H1 (cell line): ENCODE results near the gene SNX32. TPM values are rescaled to one million over a fixed set of nuclear protein-coding genes. Genes with fewer than 3 reads are reported as not detected.
A peak's percentile ranks its signal among the peaks of the same experiment; 100 is the strongest.

Source experiments
- CTCF ChIA-PET: fragments of 300-600 bp; sonication (Branson Sonifier 250); formaldehyde crosslinking; loops from one replicate; lab custom pipeline; 2021; ENCODE audit not compliant: partially characterized antibody; lab: Charles Lee
- POLR2A ChIA-PET: fragments of 300-600 bp; sonication (Branson Sonifier 250); formaldehyde crosslinking; loops from one replicate; lab custom pipeline; 2021; ENCODE audit warnings: inconsistent platforms; ENCODE audit not compliant: partially characterized antibody; lab: Charles Lee
- DNase-seq, 2 experiments: peaks; one replicate each; pipeline versions ENCODE4 v3.0.0 to v3.0.0-alpha.2; 2010 to 2022; ENCODE audit warnings: low spot score in 2 of 2, low read depth in 1 of 2, mixed read lengths in 1 of 2
- FAIRE-seq: peaks from 2 replicates; lab custom pipeline; 2011; peaks lifted over from hg19 to GRCh38; lab: Jason Lieb, UNC
- H2AFZ ChIP-seq: 2 replicates; pipeline ENCODE4 v1.8.1; 2012; ENCODE audit warnings: low read length, inconsistent platforms
- H2AK5ac ChIP-seq: 2 replicates; pipeline ENCODE4 v1.6.1; 2013; ENCODE audit warnings: low read depth, low read length
- H2BK120ac ChIP-seq: replicated peaks from 2 replicates; pipeline ENCODE3; 2013; ENCODE audit warnings: low read depth, low read length, inconsistent platforms
- H2BK12ac ChIP-seq: 2 replicates; pipeline ENCODE4 v1.6.1; 2013; ENCODE audit warnings: low read depth, low read length
- H2BK15ac ChIP-seq: 2 replicates; pipeline ENCODE4 v1.6.1; 2013; ENCODE audit warnings: low read length
- H2BK20ac ChIP-seq: 2 replicates; pipeline ENCODE4 v1.6.1; 2013; ENCODE audit warnings: low read length
- H2BK5ac ChIP-seq: 2 replicates; pipeline ENCODE4 v1.6.1; 2013; ENCODE audit warnings: low read depth, low read length
- H3K14ac ChIP-seq: 2 replicates; pipeline ENCODE4 v1.6.1; 2013; ENCODE audit warnings: inconsistent platforms; ENCODE audit not compliant: insufficient read length
- H3K18ac ChIP-seq: 2 replicates; pipeline ENCODE4 v1.6.1; 2013; ENCODE audit warnings: low read length; ENCODE audit errors: extremely low read depth
- H3K23ac ChIP-seq: 2 replicates; pipeline ENCODE4 v1.6.1; 2013; ENCODE audit warnings: inconsistent platforms; ENCODE audit not compliant: insufficient read length
- H3K23me2 ChIP-seq: 2 replicates; pipeline ENCODE4 v1.6.1; 2013; ENCODE audit warnings: low read depth, low read length
- H3K27ac ChIP-seq: 2 replicates; pipeline ENCODE4 v1.6.1; 2011; ENCODE audit warnings: low read depth, low read length, inconsistent platforms
- H3K27me3 ChIP-seq, 4 experiments: replicated peaks in 1 of 4; 1 replicate in 1 of 4; 2 replicates in 3 of 4; pipeline versions ENCODE4 v1.6.1 to v1.8.1; 2011 to 2013; ENCODE audit warnings: low read length in 3 of 4, mild to moderate bottlenecking in 3 of 4, inconsistent platforms in 2 of 4, mixed read lengths in 2 of 4, moderate library complexity in 1 of 4; ENCODE audit not compliant: control insufficient read depth in 3 of 4, insufficient read depth in 3 of 4; ENCODE audit errors: extremely low read depth in 1 of 4
- H3K36me3 ChIP-seq, 4 experiments: 2 replicates each; pipeline versions ENCODE4 v1.6.1 to v1.8.1; 2011 to 2013; ENCODE audit warnings: mild to moderate bottlenecking in 4 of 4, low read length in 3 of 4, moderate library complexity in 2 of 4, control low read depth in 1 of 4, inconsistent platforms in 1 of 4; ENCODE audit not compliant: insufficient read depth in 4 of 4, control insufficient read depth in 2 of 4
- H3K4ac ChIP-seq: replicated peaks from 2 replicates; pipeline ENCODE3; 2013; ENCODE audit warnings: low read length, low read depth, mixed read lengths, inconsistent platforms; ENCODE audit not compliant: insufficient read length
- H3K4me1 ChIP-seq, 4 experiments: replicated peaks in 1 of 4; 1 replicate in 1 of 4; 2 replicates in 3 of 4; pipeline versions ENCODE4 v1.6.1 to v1.8.1; 2011 to 2013; ENCODE audit warnings: low read length in 3 of 4, inconsistent platforms in 2 of 4, mixed read lengths in 1 of 4; ENCODE audit not compliant: insufficient read depth in 4 of 4, control insufficient read depth in 3 of 4
- H3K4me2 ChIP-seq, 2 experiments: 2 replicates each; pipeline versions ENCODE4 v1.6.1 to v1.8.1; 2011 to 2013; ENCODE audit warnings: low read depth in 2 of 2, low read length in 2 of 2, control low read depth in 1 of 2, inconsistent platforms in 1 of 2, mild to moderate bottlenecking in 1 of 2; ENCODE audit not compliant: insufficient read depth in 1 of 2
- H3K4me3 ChIP-seq, 4 experiments: fragments of 200-600, 300-600 bp in 1 of 4; sonication (generic), shearing (Covaris generic), sonication (Bioruptor Twin) in 1 of 4; 2 replicates each; pipeline versions ENCODE4 v1.5.1 to v1.8.1; 2011 to 2016; ENCODE audit warnings: low read length in 4 of 4, low read depth in 3 of 4, control low read depth in 2 of 4, inconsistent platforms in 2 of 4, mild to moderate bottlenecking in 2 of 4, mixed read lengths in 1 of 4, moderate library complexity in 1 of 4; ENCODE audit not compliant: insufficient read depth in 2 of 4; ENCODE audit errors: extremely low read depth in 1 of 4
- H3K56ac ChIP-seq: replicated peaks from 2 replicates; pipeline ENCODE3; 2013; ENCODE audit warnings: low read depth, mild to moderate bottlenecking, mixed read lengths, low read length, inconsistent platforms; ENCODE audit not compliant: insufficient read length
- H3K79me1 ChIP-seq: 2 replicates; pipeline ENCODE4 v1.6.1; 2013; ENCODE audit warnings: low read depth, low read length, control low read depth
- H3K79me2 ChIP-seq, 2 experiments: 2 replicates each; pipeline versions ENCODE4 v1.6.1 to v1.8.1; 2012 to 2013; ENCODE audit warnings: low read length in 2 of 2, mild to moderate bottlenecking in 2 of 2, inconsistent platforms in 1 of 2; ENCODE audit not compliant: insufficient read depth in 2 of 2, control insufficient read depth in 1 of 2
- H3K9ac ChIP-seq, 4 experiments: replicated peaks in 1 of 4; 1 replicate in 1 of 4; 2 replicates in 3 of 4; pipeline versions ENCODE4 v1.6.1 to v1.8.1; 2011 to 2013; ENCODE audit warnings: low read depth in 3 of 4, low read length in 3 of 4, control low read depth in 2 of 4, mild to moderate bottlenecking in 2 of 4, moderate library complexity in 2 of 4, inconsistent platforms in 1 of 4; ENCODE audit errors: extremely low read depth in 1 of 4
- H3K9me3 ChIP-seq, 2 experiments: 2 replicates each; pipeline versions ENCODE4 v1.6.1 to v1.8.1; 2012 to 2013; ENCODE audit warnings: mild to moderate bottlenecking in 2 of 2, moderate library complexity in 2 of 2, control low read depth in 1 of 2, inconsistent platforms in 1 of 2, low read depth in 1 of 2, low read length in 1 of 2, mixed read lengths in 1 of 2; ENCODE audit not compliant: insufficient read depth in 2 of 2
- H4K20me1 ChIP-seq, 2 experiments: replicated peaks in 1 of 2; 2 replicates each; pipeline versions ENCODE3 to v1.8.1; 2011 to 2013; ENCODE audit warnings: inconsistent platforms in 2 of 2, low read length in 2 of 2, mild to moderate bottlenecking in 1 of 2; ENCODE audit not compliant: insufficient read depth in 2 of 2, control insufficient read depth in 1 of 2
- H4K5ac ChIP-seq: 2 replicates; pipeline ENCODE4 v1.6.1; 2013; ENCODE audit warnings: low read length, low read depth, mixed read lengths, inconsistent platforms; ENCODE audit not compliant: insufficient read length
- H4K8ac ChIP-seq: 2 replicates; pipeline ENCODE4 v1.8.0; 2013; ENCODE audit warnings: mild to moderate bottlenecking, moderate library complexity, low read length, inconsistent platforms; ENCODE audit not compliant: insufficient read depth; ENCODE audit errors: extremely low read depth
- H4K91ac ChIP-seq: replicated peaks from 2 replicates; pipeline ENCODE3; 2013; ENCODE audit warnings: low read length, mixed read lengths, inconsistent platforms; ENCODE audit not compliant: insufficient read length
- EP300 ChIP-seq, 2 experiments: IDR thresholded peaks; 1 replicate in 1 of 2; 2 replicates in 1 of 2; pipeline ENCODE4 v1.6.1; 2011 to 2012; ENCODE audit warnings: low read depth in 2 of 2, low read length in 2 of 2, mild to moderate bottlenecking in 2 of 2, borderline replicate concordance in 1 of 2, inconsistent platforms in 1 of 2, moderate library complexity in 1 of 2
- KDM4A ChIP-seq: IDR thresholded peaks from one replicate; pipeline ENCODE4 v1.7.1; 2012; ENCODE audit warnings: low read depth, mild to moderate bottlenecking, moderate library complexity, low read length, inconsistent platforms; ENCODE audit not compliant: severe bottlenecking
- POLR2AphosphoS5 ChIP-seq: IDR thresholded peaks from 2 replicates; pipeline ENCODE4 v1.6.1; 2011; ENCODE audit warnings: low read depth, low read length
- SIN3A ChIP-seq, 2 experiments: IDR thresholded peaks in 1 of 2; conservative IDR thresholded peaks in 1 of 2; 2 replicates each; pipeline ENCODE4 v1.6.1; 2011 to 2012; ENCODE audit warnings: low read length in 2 of 2, improper control_type of control experiment in 1 of 2, low read depth in 1 of 2, mild to moderate bottlenecking in 1 of 2
- SIX5 ChIP-seq: IDR thresholded peaks from 2 replicates; pipeline ENCODE4 v1.6.1; 2011; ENCODE audit warnings: mild to moderate bottlenecking, low read depth, low read length
- SP1 ChIP-seq: IDR thresholded peaks from 2 replicates; pipeline ENCODE4 v1.6.1; 2011; ENCODE audit warnings: low read depth, low read length
- SP4 ChIP-seq: IDR thresholded peaks from 2 replicates; pipeline ENCODE4 v1.6.1; 2012; ENCODE audit warnings: low read length, inconsistent platforms
- TAF1 ChIP-seq: IDR thresholded peaks from 2 replicates; pipeline ENCODE4 v1.6.1; 2011; ENCODE audit warnings: mild to moderate bottlenecking, low read depth, low read length
- TBP ChIP-seq: IDR thresholded peaks from 2 replicates; pipeline ENCODE4 v1.6.1; 2011; ENCODE audit warnings: low read depth, low read length, improper control_type of control experiment
- TCF12 ChIP-seq: IDR thresholded peaks from 2 replicates; pipeline ENCODE4 v1.6.1; 2011; ENCODE audit warnings: low read depth, mild to moderate bottlenecking, low read length
- WGBS, 2 experiments: shearing (Covaris generic) in 1 of 2; methylation state at CpG; one replicate each; pipeline versions ENCODE4 v1.1.6 to v1.1.7; 2013 to 2015; ENCODE audit warnings: low lambda C conversion rate in 2 of 2, mixed read lengths in 2 of 2, inconsistent platforms in 1 of 2, low coverage in 1 of 2, missing lambda C conversion rate in 1 of 2; ENCODE audit not compliant: insufficient replicate concordance in 2 of 2, insufficient coverage in 1 of 2, insufficient read length in 1 of 2; ENCODE audit errors: extremely low coverage in 1 of 2, missing lambda C conversion rate in 1 of 2; 5-methylcytosine and 5-hydroxymethylcytosine counted together
- polyA plus RNA-seq, 7 experiments: library from polyadenylated mRNA; depleted of rRNA in 3 of 7; stranded (reverse) in 5 of 7; unstranded in 2 of 7; fragments of >200 nt in 5 of 7; fragments of 200-250 nt in 2 of 7; gene quantifications; 1 replicate in 5 of 7; 2 replicates in 1 of 7; 4 replicates in 1 of 7; pipeline versions ENCODE4 v1.2.1 to v1.2.3, GENCODE V29; 2011 to 2013; ENCODE audit warnings: missing spikeins in 2 of 7, mixed read lengths in 2 of 7
- total RNA-seq: library from RNA; stranded (reverse); fragmentation: NEBNext Ultra II Directional; extraction: Animal tissue kit (Norgen Biotek cat#: 25700); gene quantifications from 2 replicates; pipeline ENCODE4 v1.2.1, GENCODE V29; 2021
- TF ChIP-seq, protein P1 (sequence below): IDR thresholded peaks from 2 replicates; pipeline ENCODE4 v1.6.1; 2011; ENCODE audit warnings: low read length, improper control_type of control experiment

SNX32 gene
- total and polyA plus RNA-seq, 2 of the 8 experiments (the other 6 are each of a cell fraction or from before 2014, with no cell fraction given) = 0.76 to 2.2 TPM

DNA sequence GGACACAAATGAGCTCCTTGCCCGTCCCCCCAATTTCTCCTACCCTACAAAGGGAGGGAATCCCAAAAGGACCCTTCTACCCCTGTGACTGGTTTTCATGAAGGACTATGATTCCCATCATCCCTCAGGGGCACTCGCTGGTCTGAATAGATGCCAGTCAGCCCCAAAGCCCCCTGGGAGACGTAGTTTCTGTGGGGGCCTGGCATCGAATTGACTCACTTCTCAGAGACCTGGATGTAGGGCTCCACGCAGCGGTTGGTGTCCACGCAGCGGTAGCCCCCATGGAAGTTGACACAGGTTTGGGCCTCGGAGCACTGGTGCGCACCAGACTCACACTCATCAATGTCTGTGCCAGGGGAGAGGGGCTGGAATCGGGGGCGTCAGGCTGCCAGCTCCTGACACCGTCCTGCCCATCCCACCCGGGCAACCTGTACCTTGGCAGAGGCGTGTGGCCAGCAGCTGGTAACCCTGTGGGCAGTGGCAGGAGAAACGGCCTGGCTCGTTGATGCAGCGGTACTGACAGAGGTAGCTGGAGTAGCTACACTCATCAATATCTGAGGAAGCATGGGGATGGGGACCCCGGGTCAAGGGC is 34.4 kb downstream of the SNX32 start:
- WGBS, 2 experiments = 48% methylated on average over 19 of the region's 19 CpGs; no CpG with 5 or more reads in 1 of the 2 experiments
- Histone ChIP-seq H4K20me1 (peaks cover 0 to 2% of the 10 kb centered on the region in 2 experiments), H3K27ac (no peak overlapping the region), H3K4me3 (peak overlapping the region; percentile 64 to 74 (median 74)), H3K9me3 (no peaks in the 10 kb centered on the region), H2AFZ (no peak overlapping the region), H3K18ac (peak overlapping the region; percentile 29; the same call in 1 of the 2 replicates), H2BK15ac (peak overlapping the region; percentile 81; the same call in 1 of the 2 replicates), H3K27me3 (peaks cover 0 to 30% (median 14%) of the 10 kb centered on the region in 4 experiments; a peak in 4 of 7 replicates), H4K5ac (no peak overlapping the region), H3K23me2 (peaks cover 8% of the 10 kb centered on the region; the same call in 1 of the 2 replicates), H3K23ac (no peak overlapping the region), H2AK5ac (no peak overlapping the region; the same call in 1 of the 2 replicates), H2BK12ac (peak overlapping the region; percentile 50; the same call in 1 of the 2 replicates), H3K79me1 (no peaks in the 10 kb centered on the region; the same call in 1 of the 2 replicates), H3K56ac (no peak overlapping the region), H3K79me2 (no peaks in the 10 kb centered on the region), H3K36me3 (peaks cover 5 to 17% (median 14%) of the 10 kb centered on the region in 4 experiments), H3K4me2 (peak overlapping the region; percentile 86 to 93), H3K4ac (no peak overlapping the region), H2BK5ac (no peak overlapping the region), H3K14ac (no peak overlapping the region), H4K8ac (peak overlapping the region; percentile 54), H2BK20ac (0 out of 2 replicates have a peak overlapping the region, but pooled peaks have one; percentile 18), H4K91ac (peak overlapping the region; percentile 47), H3K4me1 (peaks cover 0 to 9% (median 3%) of the 10 kb centered on the region in 4 experiments; a peak in 5 of 7 replicates), H2BK120ac (no peak overlapping the region), H3K9ac (no peak overlapping the region)
- CTCF ChIA-PET = interaction anchor here (1.3 to 8.9 kb wide), 7 partner anchors 8 to 144 kb away, joined by 3 to 210 read pairs (median 4); partner anchors contain the start of genes CCDC85B, CFL1, CST6 and FIBP
- no peak for DNase-seq
- POLR2A ChIA-PET = interaction anchor here (0.6 to 39.7 kb wide), 7 partner anchors 7 to 140 kb away, joined by 3 to 1071 read pairs (median 6); partner anchors contain the start of genes BANF1, CCDC85B, CFL1 and CTSW
- peak; percentile 85 for FAIRE-seq
- peak in 1 of 2 experiments; percentile 31; a peak in 1 of 4 replicates for TF ChIP-seq SIN3A (conservative IDR thresholded peaks at IDR 0.05 in 1 of 2, IDR thresholded peaks at IDR 0.05 in 1 of 2; ENCODE audit: low read depth in 1 of 2, low read length in 2 of 2)
- peak; percentile 96 for TF ChIP-seq SIX5
- TF ChIP-seq POLR2AphosphoS5 = peak; percentile 21; the same call in 1 of the 2 replicates
- no peak for TF ChIP-seq TBP
- TF ChIP-seq TAF1 = no peak
- no peak for TF ChIP-seq SP1
- peak; percentile 9 for TF ChIP-seq KDM4A
- TF ChIP-seq EP300 (IDR thresholded peaks at IDR 0.05; ENCODE audit: borderline replicate concordance in 1 of 2, low read depth in 2 of 2, low read length in 2 of 2) = no peak
- TF ChIP-seq SP4 = 0 out of 2 replicates have a peak, but pooled peaks have one; percentile 34
- TF ChIP-seq, protein P1, sequence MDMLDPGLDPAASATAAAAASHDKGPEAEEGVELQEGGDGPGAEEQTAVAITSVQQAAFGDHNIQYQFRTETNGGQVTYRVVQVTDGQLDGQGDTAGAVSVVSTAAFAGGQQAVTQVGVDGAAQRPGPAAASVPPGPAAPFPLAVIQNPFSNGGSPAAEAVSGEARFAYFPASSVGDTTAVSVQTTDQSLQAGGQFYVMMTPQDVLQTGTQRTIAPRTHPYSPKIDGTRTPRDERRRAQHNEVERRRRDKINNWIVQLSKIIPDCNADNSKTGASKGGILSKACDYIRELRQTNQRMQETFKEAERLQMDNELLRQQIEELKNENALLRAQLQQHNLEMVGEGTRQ = no peak
- TF ChIP-seq TCF12 = no peak
